ENCODE data around the gene SMOC2.

SMOC2 gene

DNA sequence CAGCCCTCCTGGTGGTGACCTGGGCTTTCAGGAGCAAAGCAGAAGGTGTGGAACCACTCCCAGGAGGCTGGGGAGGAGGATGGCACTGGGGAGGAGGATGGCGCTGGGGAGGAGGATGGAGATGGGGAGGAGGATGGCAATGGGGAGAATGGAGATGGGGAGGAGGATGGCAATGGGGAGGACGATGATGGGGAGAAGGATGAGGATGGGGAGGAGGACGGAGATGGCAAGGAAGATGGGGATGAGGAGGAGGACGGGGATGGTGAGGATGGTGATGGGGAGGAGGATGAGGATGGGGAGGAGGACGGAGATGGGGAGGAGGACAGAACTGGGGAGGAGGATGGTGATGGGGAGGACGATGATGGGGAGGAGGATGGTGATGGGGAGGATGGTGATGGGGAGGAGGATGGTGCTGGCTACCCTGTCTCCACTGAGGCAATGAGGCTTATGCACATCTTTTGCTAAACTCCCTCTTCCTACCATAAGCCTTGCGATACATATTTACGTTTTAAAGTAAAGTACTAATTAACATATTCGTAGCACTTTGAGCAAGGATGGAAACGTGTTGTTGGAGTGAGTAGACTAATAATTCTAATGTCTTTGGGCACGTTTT lies 7.4 kb downstream of the SMOC2 start:
- no peak for DNase-seq

DNA sequence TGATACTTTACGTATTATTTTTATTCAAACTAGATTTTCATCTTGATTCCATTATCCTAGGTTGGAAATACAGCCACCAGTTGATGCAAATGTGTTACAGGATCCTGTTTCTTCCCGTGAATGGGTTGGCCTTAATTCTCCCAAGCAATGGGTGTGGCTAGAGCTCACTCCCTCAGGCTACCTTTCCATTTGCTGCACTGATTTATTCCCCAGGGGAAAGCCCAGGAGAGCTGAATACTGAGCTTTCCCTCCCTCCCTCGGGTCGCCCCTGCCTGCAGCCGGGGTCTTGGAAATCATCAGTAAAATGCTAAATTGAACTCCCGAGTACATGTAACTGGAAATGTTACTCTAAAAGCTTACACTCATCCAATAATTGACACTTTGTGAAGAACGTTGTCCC lies 9.9 kb downstream of the SMOC2 start:
- DNase-seq: no peak

- DNase-seq: no peak
Observed at GRCh38 chr6:168451805-168452517, 11.0 kb downstream of the SMOC2 start.

- DNase-seq: no peak
Observed at GRCh38 chr6:168452685-168453377, 11.8 kb downstream of the SMOC2 start.

DNA sequence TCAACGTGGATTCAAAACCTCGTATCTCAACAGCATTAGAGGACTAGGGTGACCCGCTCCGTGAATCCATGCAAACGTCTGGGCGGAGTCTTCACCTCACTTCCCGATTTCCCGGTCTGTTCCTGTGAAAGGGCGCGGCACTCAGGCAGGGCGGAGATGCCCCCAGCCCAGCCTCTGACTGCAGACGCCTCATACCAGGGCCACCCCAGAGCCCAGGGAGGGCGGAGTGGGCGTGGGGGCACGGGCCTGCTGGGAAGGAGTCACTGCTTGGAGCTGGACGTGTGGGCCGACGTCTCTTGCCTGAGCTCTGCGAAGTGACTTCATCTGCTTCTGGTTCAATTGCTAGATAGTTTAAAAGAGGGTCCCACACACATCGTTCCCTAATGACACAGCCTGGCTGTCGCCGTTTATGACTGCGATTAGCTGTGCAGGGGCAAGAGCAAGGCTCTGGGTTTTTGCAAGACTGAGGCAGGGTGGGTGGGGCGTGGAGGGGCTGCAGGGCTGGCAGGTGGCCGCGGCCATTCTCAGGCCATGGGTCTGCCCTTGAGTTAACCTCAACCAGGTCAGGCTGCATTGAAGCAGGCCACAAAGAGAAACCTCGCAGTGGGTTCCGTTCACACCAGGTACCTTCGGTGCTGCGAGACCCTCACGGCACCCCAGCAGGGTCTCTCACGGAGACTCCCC lies 15.0 kb downstream of the SMOC2 start:
- no peak for DNase-seq

DNA sequence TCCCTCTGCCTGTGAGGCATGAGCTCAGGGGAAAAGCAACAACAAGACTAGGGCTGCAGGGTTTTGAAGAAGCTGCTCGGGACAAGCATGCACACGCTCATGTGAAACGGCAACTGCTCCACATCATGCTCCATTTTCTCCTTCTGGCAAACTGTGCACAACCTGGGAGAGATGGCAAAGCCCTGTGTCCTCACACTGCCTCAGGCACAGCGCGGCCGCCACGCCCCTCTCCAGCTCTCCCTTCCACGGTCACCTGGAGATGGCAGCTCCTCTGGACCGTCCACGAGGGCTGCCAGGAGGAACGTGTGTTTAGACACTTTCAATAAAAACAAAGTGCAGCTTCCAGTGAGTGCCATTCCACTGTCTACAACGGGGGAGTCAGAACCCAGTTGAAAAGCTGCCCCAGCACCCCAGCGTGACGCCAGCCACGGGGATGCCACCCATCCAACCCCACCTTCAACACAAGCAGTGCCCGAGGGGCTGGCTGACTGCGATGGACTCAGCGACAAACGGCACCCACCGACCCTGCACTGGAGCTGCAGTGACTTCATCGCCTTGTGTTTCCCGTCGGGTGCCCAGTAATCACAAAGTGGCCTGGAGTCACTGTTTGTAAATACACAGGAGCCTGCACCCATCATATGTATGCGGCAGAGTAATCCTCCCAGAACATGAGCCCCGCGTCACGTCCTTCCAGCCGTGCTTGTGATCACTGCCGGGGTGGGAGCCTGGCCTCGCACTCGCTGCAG lies 16.1 kb downstream of the SMOC2 start:
- no peak for DNase-seq

GRCh38 chr6:168457653-168457934 lies 16.6 kb downstream of the SMOC2 start:
- no peak for DNase-seq

DNA sequence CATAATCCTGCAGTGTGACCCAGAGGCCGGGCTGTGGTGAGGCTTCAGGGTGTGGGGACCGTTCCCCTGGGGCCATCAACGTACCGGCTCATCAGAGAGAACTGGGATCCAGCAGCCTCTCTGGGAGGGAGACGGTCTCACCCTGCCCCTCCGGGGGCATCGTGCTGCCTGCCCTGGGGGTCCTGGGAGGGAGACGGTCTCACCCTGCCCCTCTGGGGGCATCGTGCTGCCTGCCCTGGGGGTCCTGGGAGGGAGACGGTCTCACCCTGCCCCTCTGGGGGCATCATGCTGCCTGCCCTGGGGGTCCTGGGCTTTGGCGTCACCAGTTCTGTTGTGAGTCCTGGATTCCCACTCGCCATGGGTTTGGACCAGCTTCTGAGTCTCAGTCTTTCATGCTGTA lies 17.1 kb downstream of the SMOC2 start:
- DNase-seq: no peak

GRCh38 chr6:168459572-168459971 lies 18.6 kb downstream of the SMOC2 start:
- no peak for DNase-seq

- DNase-seq: no peak
Observed at GRCh38 chr6:168462289-168462853, 21.4 kb downstream of the SMOC2 start.

DNA sequence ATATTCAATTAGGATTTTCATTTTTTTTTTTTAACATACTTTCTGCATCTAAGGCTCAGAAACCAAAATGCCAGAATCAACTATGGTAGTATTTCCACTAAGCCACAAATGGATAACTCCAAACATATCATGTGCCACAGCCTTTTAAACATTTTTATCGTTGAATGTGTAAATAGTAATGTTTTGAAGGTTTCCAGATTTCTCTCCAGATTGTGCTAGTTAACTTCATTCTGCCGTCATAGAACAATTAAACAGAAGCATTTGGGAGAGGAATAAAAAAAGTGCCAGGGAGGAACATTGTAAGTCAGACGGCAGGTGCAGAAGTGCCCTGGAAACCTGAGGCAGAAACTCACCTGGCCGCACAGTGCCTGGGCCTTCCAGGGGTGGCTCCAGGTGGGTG lies 23.6 kb downstream of the SMOC2 start:
- DNase-seq: no peak

GRCh38 chr6:168468045-168468444 lies 27.1 kb downstream of the SMOC2 start:
- DNase-seq: no peak

DNA sequence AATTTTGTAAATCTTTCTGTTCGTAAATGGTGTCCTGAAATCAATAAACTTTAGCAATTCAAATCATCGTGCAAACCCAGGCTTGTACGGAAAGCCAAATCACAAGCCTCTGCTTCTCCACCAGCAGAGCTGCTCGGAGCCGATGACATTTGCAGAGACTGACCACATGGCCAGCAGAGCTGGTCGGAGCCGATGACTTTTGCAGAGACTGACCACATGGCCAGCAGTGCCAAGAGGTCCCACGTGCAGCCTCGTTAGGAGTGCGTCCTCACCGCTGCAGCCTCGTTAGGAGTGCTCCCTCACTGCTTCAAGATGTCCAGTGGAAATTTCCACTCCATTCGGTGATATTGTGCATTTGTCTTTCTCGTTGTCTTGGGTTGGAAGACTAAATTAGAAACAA lies 28.5 kb downstream of the SMOC2 start:
- DNase-seq: no peak

- DNase-seq: no peak
Observed at GRCh38 chr6:168469926-168470325, 28.9 kb downstream of the SMOC2 start.

GRCh38 chr6:168472363-168472762 lies 31.4 kb downstream of the SMOC2 start:
- no peak for DNase-seq

- DNase-seq: no peak
Observed at GRCh38 chr6:168473197-168473596, 32.2 kb downstream of the SMOC2 start.

- DNase-seq: no peak
Observed at GRCh38 chr6:168475188-168476013, 34.4 kb downstream of the SMOC2 start.

DNA sequence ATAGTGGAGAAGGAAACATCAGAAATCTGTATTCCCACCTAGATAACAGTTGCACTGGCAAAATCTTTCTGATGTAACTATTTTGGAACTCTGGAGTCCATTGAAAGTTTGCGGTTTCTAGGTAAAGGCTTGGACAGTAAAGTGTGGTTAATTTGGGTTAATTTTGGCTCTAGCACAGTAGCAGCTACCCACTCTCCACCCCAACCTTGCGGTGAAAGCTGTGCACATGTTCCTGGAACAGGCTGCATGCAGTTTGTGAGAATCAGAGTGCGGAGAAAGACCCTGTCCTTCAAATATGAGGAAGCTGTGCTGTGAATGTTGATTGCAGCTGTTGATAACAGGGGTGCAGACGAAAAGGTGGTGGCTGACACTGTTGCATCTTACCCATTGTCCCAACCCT lies 38.4 kb downstream of the SMOC2 start:
- no peak for DNase-seq

DNA sequence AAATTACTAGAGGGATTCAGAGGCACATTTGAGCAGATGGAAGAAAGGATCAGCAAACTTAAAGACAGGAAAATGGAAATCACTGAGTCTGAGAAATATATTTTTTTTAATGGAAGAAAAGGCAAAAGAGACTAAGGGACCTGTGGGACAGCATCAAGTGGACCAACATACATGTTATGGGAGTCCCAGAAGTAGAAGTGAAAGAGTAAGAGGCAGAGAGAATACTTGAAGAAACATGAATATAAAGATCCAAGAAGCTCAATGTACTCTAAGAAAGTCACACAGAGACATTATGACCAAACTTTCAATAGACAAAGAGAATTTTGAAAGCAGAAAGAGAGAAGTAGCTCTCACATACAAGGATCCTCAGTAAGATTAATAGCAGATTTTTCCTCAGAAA lies 39.5 kb downstream of the SMOC2 start:
- no peak for DNase-seq

- DNase-seq: no peak
Observed at GRCh38 chr6:168485818-168486217, 44.8 kb downstream of the SMOC2 start.

- DNase-seq: no peak
Observed at GRCh38 chr6:168490757-168491156, 49.8 kb downstream of the SMOC2 start.

DNA sequence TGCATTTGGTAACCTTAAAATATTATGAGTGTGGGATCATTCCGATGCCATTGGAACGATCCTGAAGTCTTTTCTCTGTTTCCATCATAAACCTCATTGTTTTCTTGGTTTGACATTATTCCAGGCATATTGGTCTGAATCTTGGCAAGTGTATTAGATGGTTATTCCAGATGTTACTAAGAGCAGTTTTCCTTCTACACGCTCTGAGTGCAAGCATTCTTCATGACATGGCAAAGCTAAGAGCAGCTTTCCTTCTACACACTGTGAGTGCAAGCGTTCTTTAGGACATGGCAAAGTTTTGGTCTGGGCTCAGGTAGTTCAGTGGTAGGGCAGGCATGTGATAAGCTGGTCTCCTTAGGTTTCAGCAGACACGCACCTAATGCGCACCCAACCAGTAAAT lies 53.0 kb downstream of the SMOC2 start:
- DNase-seq: no peak
